Activated B cell treated with CpG ODN at 0.5 μM for 24 hours (primary cell): ENCODE results near the gene DNAJC11. TPM values are rescaled to one million over a fixed set of nuclear protein-coding genes. Genes with fewer than 3 reads are reported as not detected.
A peak's percentile ranks its signal among the peaks of the same experiment; 100 is the strongest.

Experiments used
- ATAC-seq: fragments of 200-7000 bp; cut with Tn5 transposase; one replicate; pipeline ENCODE4 v1.10.0; 2021; ENCODE audit warnings: low read depth, mild to moderate bottlenecking, moderate library complexity
- CTCF ChIA-PET: fragments of 350-600 bp; sonication (Branson Sonifier 250); formaldehyde crosslinking; loops from one replicate; lab custom pipeline; 2021; ENCODE audit warnings: antibody characterized with exemption; lab: Charles Lee
- POLR2A ChIA-PET: fragments of 350-600 bp; sonication (Branson Sonifier 250); formaldehyde crosslinking; loops from one replicate; lab custom pipeline; 2021; ENCODE audit warnings: antibody characterized with exemption; lab: Charles Lee
- DNase-seq: peaks from one replicate; pipeline ENCODE4 v3.0.0; 2022
- H3K27ac Mint-ChIP-seq: one replicate; pipeline ENCODE4 v1.8.0; 2020; ENCODE audit warnings: mixed read lengths
- H3K27me3 Mint-ChIP-seq: one replicate; pipeline ENCODE4 v1.8.0; 2021; ENCODE audit warnings: mixed read lengths
- H3K36me3 Mint-ChIP-seq: one replicate; pipeline ENCODE4 v1.8.0; 2021; ENCODE audit warnings: low read depth, mixed read lengths
- H3K4me1 Mint-ChIP-seq: one replicate; pipeline ENCODE4 v1.8.0; 2021; ENCODE audit warnings: mixed read lengths
- H3K4me3 Mint-ChIP-seq: one replicate; pipeline ENCODE4 v1.8.0; 2020; ENCODE audit warnings: mild to moderate bottlenecking, mixed read lengths
- H3K9me3 Mint-ChIP-seq: one replicate; pipeline ENCODE4 v1.8.0; 2020; ENCODE audit warnings: mixed read lengths
- CTCF ChIP-seq: fragments of 200-600 bp; IDR thresholded peaks from one replicate; pipeline ENCODE4 v1.8.0; 2022; ENCODE audit warnings: antibody characterized with exemption, mild to moderate bottlenecking
- intact Hi-C: fragments of 100-400 bp; cut with micrococcal nuclease; formaldehyde crosslinking; loops from one replicate; pipeline ENCODE4 v1.15.1; 2024
- total RNA-seq: library from RNA; stranded (reverse); gene quantifications from 2 replicates; pipeline ENCODE4 v1.2.3, GENCODE V29; 2022

Gene DNAJC11
- total RNA-seq, 1 donor from 2014 or later: 65.6 TPM

- Mint-ChIP-seq H3K36me3 (no peaks in the 10 kb centered on the region), H3K27me3 (peaks cover 3% of the 10 kb centered on the region), H3K27ac (no peak overlapping the region), H3K4me1 (no peaks in the 10 kb centered on the region), H3K9me3 (no peaks in the 10 kb centered on the region), H3K4me3 (no peak overlapping the region)
- DNase-seq: no peak
- no peak for TF ChIP-seq CTCF
- intact Hi-C loops: no loop called here
- POLR2A ChIA-PET: no interaction called here
- CTCF ChIA-PET: no interaction called here
- no peak for ATAC-seq
These were observed 29.3 kb upstream of the DNAJC11 start for GRCh38 chr1:6730880-6731279.

GRCh38 chr1:6730473-6730872 is 28.9 kb upstream of the DNAJC11 start:
- CTCF ChIA-PET: no interaction called here
- no peak for DNase-seq
- Mint-ChIP-seq H3K27me3 (peaks cover 3% of the 10 kb centered on the region), H3K36me3 (no peaks in the 10 kb centered on the region), H3K4me3 (no peak overlapping the region), H3K9me3 (no peaks in the 10 kb centered on the region), H3K27ac (no peak overlapping the region), H3K4me1 (no peaks in the 10 kb centered on the region)
- TF ChIP-seq CTCF: no peak
- POLR2A ChIA-PET: no interaction called here
- no peak for ATAC-seq
- intact Hi-C loops: no loop called here

DNA sequence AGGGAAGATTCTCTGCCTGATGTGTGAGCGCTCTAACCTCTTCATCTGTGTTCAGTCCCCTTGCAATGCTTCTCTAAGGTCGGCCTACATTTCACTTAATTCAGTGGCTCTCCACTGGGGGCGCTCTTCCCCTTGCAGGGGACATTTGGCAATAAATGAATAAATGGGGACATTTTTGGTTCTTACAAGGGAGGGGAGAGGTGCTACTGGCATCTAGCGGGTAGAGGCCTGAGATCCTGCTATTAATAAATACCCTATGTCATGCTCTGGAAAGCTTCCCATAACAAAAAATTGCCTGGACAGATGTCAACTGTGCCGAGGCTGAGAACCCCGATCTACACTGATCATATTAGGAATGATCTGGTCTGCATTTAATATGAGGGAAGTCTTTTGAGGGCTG is 25.9 kb upstream of the DNAJC11 start:
- TF ChIP-seq CTCF: peak; percentile 64
- no peak overlapping the region for H3K27ac Mint-ChIP-seq
- ATAC-seq (peak; percentile 47), DNase-seq (peak; percentile 44)
- H3K4me1 Mint-ChIP-seq: no peaks in the 10 kb centered on the region
- POLR2A ChIA-PET: no interaction called here
- CTCF ChIA-PET: interaction anchor here (5.1 kb wide), 1 partner anchor 162 kb away, joined by 24 read pairs; no protein-coding TSS in a partner anchor
- peaks cover 3% of the 10 kb centered on the region for H3K27me3 Mint-ChIP-seq
- no peaks in the 10 kb centered on the region for H3K9me3 Mint-ChIP-seq
- H3K4me3 Mint-ChIP-seq: no peak overlapping the region
- H3K36me3 Mint-ChIP-seq: no peaks in the 10 kb centered on the region
- intact Hi-C loops: loop anchor here (1.0 to 2.0 kb wide), 2 partner anchors 57 to 163 kb away; partner anchors contain the start of gene CAMTA1

DNA sequence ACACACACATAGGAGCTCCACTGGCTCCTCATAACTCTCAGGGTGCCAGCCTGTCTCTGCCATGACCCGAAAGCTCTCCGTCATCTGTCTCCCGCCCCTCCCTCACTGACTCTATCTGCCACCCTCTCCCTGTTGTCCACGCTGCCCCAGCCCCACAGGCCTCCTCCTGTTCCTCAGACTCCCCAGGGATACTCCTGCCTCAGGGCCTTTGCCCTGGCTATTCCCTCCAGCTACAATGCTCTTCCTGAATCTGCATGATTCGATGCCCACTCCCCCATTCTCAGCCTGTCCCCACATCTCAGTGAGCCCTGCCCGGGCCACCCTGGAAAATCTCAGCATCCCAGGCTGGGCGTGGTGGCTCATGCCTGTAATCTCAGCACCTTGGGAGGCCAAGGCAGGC is 24.6 kb upstream of the DNAJC11 start:
- H3K4me1 Mint-ChIP-seq: no peaks in the 10 kb centered on the region
- no peak overlapping the region for H3K27ac Mint-ChIP-seq
- intact Hi-C loops: loop anchor here (2.0 kb wide), 1 partner anchor 59 kb away; the partner anchor contains the start of gene CAMTA1

More for the DNA sequence above, 24.6 kb upstream of the DNAJC11 start:
- TF ChIP-seq CTCF: no peak
- Mint-ChIP-seq H3K27me3 (peaks cover 3% of the 10 kb centered on the region), H3K36me3 (no peaks in the 10 kb centered on the region), H3K4me3 (no peak overlapping the region), H3K9me3 (no peaks in the 10 kb centered on the region)
- CTCF ChIA-PET: interaction anchor here (5.1 kb wide), 1 partner anchor 163 kb away, joined by 24 read pairs; no protein-coding TSS in a partner anchor
- POLR2A ChIA-PET: no interaction called here
- ATAC-seq: no peak
- DNase-seq: no peak
